A673 (cell line): ENCODE results near the gene PBRM1. TPM values are rescaled to one million over a fixed set of nuclear protein-coding genes. Genes with fewer than 3 reads are reported as not detected.

ENCODE experiments used
- BruUV-seq: library from RNA; stranded (reverse); fragments of 400-500 nt; replicated peaks from 2 replicates; lab custom pipeline; 2021; lab: Mats Ljungman, UMichigan
- CTCF ChIA-PET: fragments of 300-600 bp; sonication (Branson Sonifier 250); formaldehyde crosslinking; loops from one replicate; lab custom pipeline; 2022; ENCODE audit warnings: antibody characterized with exemption; lab: Charles Lee
- POLR2A ChIA-PET: fragments of 300-600 bp; sonication (Branson Sonifier 250); formaldehyde crosslinking; loops from one replicate; lab custom pipeline; 2022; ENCODE audit warnings: antibody characterized with exemption; ENCODE audit not compliant: low non-redundant PET; lab: Charles Lee
- DNase-seq: peaks from one replicate; pipeline ENCODE4 v3.0.0-alpha.2; 2015; ENCODE audit warnings: low spot score
- H3K27ac ChIP-seq: fragments of 200-600 bp; sonication (generic); 2 replicates; pipeline ENCODE4 v1.5.1; 2016; ENCODE audit warnings: mixed run types, low read depth, mild to moderate bottlenecking, mixed read lengths, antibody characterized with exemption, low read length; ENCODE audit not compliant: poor library complexity, severe bottlenecking
- H3K27me3 ChIP-seq: fragments of 200-600 bp; sonication (generic); replicated peaks from 2 replicates; pipeline ENCODE4 v1.6.1; 2017; ENCODE audit warnings: mixed run types, low read depth, mild to moderate bottlenecking, mixed read lengths, antibody characterized with exemption, low read length; ENCODE audit not compliant: insufficient read depth, poor library complexity
- H3K36me3 ChIP-seq: fragments of 200-600 bp; sonication (generic); 2 replicates; pipeline ENCODE4 v1.6.1; 2016; ENCODE audit warnings: mixed run types, mild to moderate bottlenecking, mixed read lengths, antibody characterized with exemption, low read length; ENCODE audit not compliant: insufficient read depth, poor library complexity, severe bottlenecking
- H3K4me1 ChIP-seq: fragments of 200-600 bp; sonication (generic); 2 replicates; pipeline ENCODE4 v1.6.1; 2017; ENCODE audit warnings: mixed run types, mild to moderate bottlenecking, mixed read lengths, antibody characterized with exemption, low read length; ENCODE audit not compliant: insufficient read depth, poor library complexity, severe bottlenecking
- H3K4me3 ChIP-seq: fragments of 200-600 bp; sonication (generic); 2 replicates; pipeline ENCODE4 v1.5.1; 2016; ENCODE audit warnings: low read depth, mixed run types, mild to moderate bottlenecking, mixed read lengths, low read length; ENCODE audit not compliant: poor library complexity, severe bottlenecking
- H3K9me3 ChIP-seq: fragments of 200-600 bp; sonication (generic); 2 replicates; pipeline ENCODE4 v1.6.1; 2016; ENCODE audit warnings: mixed run types, low read depth, mild to moderate bottlenecking, mixed read lengths, antibody characterized with exemption, low read length; ENCODE audit not compliant: poor library complexity, severe bottlenecking
- EZH2 ChIP-seq: fragments of 200-600 bp; sonication (generic); IDR thresholded peaks from 2 replicates; pipeline ENCODE4 v1.6.1; 2017; ENCODE audit warnings: borderline replicate concordance, low read depth, mild to moderate bottlenecking, mixed read lengths, antibody characterized with exemption, low read length; ENCODE audit not compliant: poor library complexity, severe bottlenecking
- intact Hi-C: fragments of 100-400 bp; cut with micrococcal nuclease; formaldehyde crosslinking; loops from one replicate; pipeline ENCODE4 v1.10.0; 2022; ENCODE audit not compliant: unreplicated experiment
- total RNA-seq: library from RNA; stranded (reverse); gene quantifications from 2 replicates; pipeline ENCODE4 v1.2.3, GENCODE V29; 2021
- TF ChIP-seq, protein P1 (sequence below): fragments of 300-800, 200-600 bp; sonication (generic); conservative IDR thresholded peaks from 2 replicates; pipeline ENCODE4 v1.5.1; 2017; ENCODE audit warnings: low read depth, mild to moderate bottlenecking, antibody characterized with exemption, low read length, moderate library complexity, mixed read lengths

The PBRM1 gene
- total RNA-seq, 1 experiment from 2014 or later = 65.0 TPM

DNA sequence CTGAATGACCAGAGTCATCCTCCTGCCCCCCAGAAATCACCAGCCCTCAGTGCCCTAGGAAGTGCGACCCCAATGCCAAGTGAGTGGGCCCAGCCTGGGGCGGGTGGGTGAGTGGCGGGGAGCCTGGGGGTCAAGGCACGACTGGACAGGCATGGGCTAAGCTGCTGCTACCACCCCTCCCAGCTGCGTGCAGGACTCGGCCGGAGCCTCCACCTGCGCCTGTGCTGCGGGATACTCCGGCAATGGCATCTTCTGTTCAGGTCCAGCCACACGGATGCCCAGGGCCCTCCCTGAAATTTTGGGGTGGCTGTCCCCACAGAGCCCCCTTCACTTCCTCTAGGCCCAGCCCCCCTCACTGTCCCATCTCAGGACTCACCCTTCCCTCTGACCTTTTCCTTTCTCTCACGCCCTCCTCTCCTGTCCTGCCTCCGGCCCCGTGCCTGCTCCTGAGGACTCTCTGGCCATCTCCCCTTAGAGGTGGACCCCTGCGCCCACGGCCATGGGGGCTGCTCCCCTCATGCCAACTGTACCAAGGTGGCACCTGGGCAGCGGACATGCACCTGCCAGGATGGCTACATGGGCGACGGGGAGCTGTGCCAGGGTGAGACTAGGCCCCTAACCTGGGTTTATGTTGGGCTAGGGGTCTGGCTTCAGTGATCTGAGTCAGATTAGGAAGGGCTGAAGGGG, 169.1 kb downstream of the PBRM1 start:
- ChIA-PET POLR2A (no interaction called here), CTCF (no interaction called here)
- Histone ChIP-seq H3K27me3 (no peaks in the 10 kb centered on the region), H3K36me3 (no peaks in the 10 kb centered on the region), H3K9me3 (no peaks in the 10 kb centered on the region), H3K4me3 (no peak overlapping the region), H3K27ac (no peak overlapping the region), H3K4me1 (no peaks in the 10 kb centered on the region)
- no peak for TF ChIP-seq EZH2
- intact Hi-C loops = no loop called here
- no TSS peak for BruUV-seq
- DNase-seq = no peak

DNA sequence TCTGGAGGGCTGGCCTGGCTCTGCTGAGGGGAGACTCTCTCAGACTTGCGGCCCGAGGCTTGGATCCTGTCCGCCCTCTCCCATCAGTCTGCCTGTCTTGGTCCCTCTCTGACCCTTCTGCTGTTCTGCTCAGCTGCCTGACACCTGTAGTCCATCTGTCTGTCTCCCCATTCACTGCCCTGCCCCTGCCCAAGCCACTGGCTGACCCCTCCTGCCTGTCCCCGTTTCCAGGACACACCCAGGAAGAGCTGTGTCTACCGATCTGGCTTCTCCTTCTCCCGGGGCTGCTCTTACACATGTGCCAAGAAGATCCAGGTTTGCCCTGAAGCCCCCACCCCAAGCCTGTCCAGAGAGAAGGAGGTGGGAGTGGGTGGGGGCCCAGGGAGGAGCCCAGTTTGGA, 170.5 kb downstream of the PBRM1 start:
- ChIA-PET POLR2A (no interaction called here), CTCF (no interaction called here)
- intact Hi-C loops = no loop called here
- Histone ChIP-seq H3K27ac (no peak overlapping the region), H3K27me3 (no peaks in the 10 kb centered on the region), H3K36me3 (no peaks in the 10 kb centered on the region), H3K4me1 (no peaks in the 10 kb centered on the region), H3K9me3 (no peaks in the 10 kb centered on the region), H3K4me3 (no peak overlapping the region)
- BruUV-seq = no TSS peak
- DNase-seq = no peak
- TF ChIP-seq, protein P1, sequence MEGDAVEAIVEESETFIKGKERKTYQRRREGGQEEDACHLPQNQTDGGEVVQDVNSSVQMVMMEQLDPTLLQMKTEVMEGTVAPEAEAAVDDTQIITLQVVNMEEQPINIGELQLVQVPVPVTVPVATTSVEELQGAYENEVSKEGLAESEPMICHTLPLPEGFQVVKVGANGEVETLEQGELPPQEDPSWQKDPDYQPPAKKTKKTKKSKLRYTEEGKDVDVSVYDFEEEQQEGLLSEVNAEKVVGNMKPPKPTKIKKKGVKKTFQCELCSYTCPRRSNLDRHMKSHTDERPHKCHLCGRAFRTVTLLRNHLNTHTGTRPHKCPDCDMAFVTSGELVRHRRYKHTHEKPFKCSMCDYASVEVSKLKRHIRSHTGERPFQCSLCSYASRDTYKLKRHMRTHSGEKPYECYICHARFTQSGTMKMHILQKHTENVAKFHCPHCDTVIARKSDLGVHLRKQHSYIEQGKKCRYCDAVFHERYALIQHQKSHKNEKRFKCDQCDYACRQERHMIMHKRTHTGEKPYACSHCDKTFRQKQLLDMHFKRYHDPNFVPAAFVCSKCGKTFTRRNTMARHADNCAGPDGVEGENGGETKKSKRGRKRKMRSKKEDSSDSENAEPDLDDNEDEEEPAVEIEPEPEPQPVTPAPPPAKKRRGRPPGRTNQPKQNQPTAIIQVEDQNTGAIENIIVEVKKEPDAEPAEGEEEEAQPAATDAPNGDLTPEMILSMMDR = no peak
- TF ChIP-seq EZH2 = no peak

DNA sequence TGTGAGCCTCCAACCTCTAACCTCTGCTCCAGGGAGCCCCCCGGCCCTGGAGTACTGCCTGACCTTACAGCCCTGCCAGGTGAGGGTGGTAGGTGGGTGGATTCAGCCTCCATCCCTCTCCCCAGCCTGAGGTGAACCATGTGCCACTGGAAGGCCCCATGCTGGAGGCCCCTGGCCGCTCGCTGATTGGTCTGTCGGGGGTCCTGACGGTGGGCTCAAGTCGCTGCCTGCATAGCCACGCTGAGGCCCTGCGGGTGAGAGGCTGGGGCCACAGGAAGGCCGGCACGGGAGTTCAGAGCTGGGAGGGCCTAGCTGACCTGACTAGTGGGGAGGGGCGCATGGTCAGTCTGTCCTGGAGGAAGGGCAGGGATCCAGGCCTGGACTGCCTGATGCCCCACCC, 171.1 kb downstream of the PBRM1 start:
- Histone ChIP-seq H3K4me1 (no peaks in the 10 kb centered on the region), H3K4me3 (no peak overlapping the region), H3K36me3 (no peaks in the 10 kb centered on the region), H3K27me3 (no peaks in the 10 kb centered on the region), H3K9me3 (no peaks in the 10 kb centered on the region), H3K27ac (no peak overlapping the region)
- TF ChIP-seq, protein P1 = no peak
- intact Hi-C loops = no loop called here
- ChIA-PET CTCF (no interaction called here), POLR2A (no interaction called here)
- no TSS peak for BruUV-seq
- DNase-seq = no peak

DNA sequence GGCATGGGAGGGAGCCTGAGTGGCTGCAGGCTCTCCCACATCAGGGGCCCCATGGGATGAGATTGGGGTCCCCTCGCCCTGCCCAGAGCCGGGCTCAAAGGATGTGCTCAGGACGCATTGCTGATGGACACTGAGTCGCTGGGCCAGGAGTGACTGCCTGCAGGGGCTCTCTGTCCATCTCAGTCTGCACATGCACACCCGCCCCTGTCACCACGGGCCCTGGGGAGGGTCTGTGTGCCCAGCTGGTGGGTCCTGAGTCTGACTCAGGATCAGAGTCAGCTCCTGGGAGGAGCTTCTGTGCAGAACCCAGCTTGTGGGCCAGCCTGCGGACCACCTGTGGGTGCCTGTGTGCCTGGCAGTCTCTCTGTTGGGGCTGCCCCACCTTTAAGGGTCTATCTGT, 172.4 kb downstream of the PBRM1 start:
- intact Hi-C loops = no loop called here
- CTCF ChIA-PET = no interaction called here
- no peak overlapping the region for H3K27ac ChIP-seq

More for the DNA sequence above, 172.4 kb downstream of the PBRM1 start:
- BruUV-seq = no TSS peak
- Histone ChIP-seq H3K36me3 (no peaks in the 10 kb centered on the region), H3K4me3 (no peak overlapping the region), H3K4me1 (no peaks in the 10 kb centered on the region), H3K27me3 (no peaks in the 10 kb centered on the region), H3K9me3 (no peaks in the 10 kb centered on the region)
- POLR2A ChIA-PET = no interaction called here
- no peak for TF ChIP-seq EZH2
- DNase-seq = no peak
